SHP77 treated with DMSO at 0.1 percent for 48 hours (cell line): ENCODE data around the gene PRR20G.
"Not testable (repeated sequence)": the region's sequence is repeated elsewhere in the genome, so short reads cannot be mapped to it uniquely, and the experiment has no call there.

Source experiments
- DNase-seq: peaks from one replicate; lab custom pipeline; 2025; lab: John Stamatoyannopoulos, UW

The PRR20G gene

DNA sequence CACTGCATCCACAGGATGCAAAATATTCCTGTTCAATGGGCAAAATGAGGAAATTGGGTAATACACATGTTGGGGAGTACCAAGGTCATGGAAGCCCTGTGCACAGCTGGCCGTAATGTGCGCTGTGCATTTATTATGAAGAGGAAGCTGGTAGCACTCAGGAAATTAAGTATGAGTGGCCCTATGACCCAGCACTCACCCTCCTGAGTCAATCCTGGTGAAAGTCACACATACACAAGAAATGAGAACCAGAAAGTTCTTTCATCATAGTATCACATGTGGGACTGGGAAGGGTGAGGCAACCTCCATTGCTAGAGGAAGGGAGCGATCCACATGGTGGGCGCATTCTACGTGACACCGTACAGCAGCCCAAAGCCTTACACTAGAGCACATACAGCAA, 11.4 kb upstream of the PRR20G start:
- no peak for DNase-seq

DNA sequence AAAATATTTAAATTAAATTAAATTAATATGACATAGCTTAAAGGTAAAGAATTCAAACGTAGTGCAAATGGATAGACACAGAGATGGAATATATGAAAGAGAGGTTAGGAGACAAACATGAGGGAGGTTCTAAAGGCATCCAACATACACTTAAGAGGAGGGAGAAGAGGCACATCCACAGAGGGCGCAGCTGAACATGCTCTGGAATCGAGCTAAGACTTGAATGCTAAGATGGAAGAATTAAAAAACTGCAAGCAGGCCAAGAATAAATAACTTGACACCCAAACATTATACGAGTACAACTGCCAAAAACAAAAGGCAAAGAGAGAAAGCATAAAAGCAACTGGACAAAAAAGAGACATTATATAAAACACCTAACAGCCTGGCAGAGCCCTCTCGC, 9.1 kb upstream of the PRR20G start:
- no peak for DNase-seq

DNA sequence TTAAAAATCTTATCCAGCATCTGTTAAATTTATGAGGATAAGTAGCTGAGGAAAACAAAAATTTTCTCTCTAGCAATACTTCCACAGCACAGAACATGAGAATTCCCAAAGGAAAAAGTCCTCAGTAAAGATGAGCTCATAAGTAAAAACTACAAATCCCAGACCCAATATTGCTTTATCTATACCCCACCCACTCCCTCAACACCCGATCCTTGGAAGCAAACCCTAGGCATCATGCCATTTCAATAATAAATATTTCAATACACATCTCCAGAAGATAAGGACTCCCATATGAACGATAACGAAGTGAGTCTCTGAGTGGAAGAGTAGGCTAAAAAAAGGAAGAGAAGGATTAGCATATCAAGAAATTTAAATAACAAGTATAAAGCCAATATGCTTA, 8.3 kb upstream of the PRR20G start:
- DNase-seq = no peak

DNA sequence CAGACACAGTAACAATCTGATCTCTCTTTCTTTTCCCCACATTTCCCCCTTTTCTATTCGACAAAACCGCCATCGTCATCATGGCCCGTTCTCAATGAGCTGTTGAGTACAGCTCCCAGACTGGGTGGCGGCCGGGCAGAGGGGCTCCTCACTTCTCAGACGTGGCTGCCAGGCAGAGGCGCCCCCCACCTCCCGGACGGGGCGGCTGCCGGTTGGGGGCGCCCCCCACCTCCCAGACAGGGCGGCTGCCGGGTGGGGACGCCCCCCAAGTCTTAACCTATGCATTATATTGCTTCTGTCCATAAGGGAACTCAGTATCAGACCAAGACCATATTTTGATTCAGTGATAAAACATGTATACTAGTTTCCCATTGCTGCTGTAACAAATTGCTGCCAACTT, 5.8 kb upstream of the PRR20G start:
- not testable (repeated sequence) for DNase-seq

DNA sequence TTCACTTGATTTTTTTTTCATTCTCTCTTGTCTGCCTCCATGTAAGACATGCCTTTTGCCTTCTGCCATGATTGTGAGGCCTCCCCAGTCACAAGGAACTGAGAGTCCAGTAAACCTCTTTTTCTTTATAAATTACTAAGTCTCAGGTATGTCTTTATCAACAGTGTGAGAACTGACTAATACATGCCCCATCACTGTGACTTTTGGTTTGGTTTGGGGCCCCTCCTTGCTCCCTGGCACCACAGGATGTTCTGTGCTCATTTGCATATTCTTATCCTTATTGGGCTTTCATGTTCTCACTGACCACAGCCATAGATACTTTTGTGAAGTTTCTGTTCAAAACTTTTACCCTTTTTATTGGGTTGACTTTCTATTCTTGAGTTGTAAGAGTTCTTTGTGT, 3.8 kb upstream of the PRR20G start:
- no peak for DNase-seq

DNA sequence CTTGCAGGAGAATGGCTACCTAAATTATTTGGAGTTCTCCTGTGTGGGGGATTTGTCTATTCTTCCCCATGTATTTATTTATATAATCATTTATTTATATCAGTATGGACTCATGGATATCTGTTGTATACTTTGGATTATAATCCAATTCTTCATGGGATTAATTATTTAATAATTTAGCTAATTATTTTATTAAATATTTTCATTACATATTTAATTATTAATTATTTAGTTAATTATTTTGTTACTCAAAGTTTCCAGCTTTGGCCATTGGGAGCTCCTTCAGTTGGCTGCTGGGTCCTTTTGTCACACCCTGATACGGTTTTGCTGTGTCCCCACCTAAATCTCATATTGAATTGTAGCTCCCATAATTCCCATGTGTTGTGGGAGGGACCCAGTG, 3.3 kb upstream of the PRR20G start:
- no peak for DNase-seq

DNA sequence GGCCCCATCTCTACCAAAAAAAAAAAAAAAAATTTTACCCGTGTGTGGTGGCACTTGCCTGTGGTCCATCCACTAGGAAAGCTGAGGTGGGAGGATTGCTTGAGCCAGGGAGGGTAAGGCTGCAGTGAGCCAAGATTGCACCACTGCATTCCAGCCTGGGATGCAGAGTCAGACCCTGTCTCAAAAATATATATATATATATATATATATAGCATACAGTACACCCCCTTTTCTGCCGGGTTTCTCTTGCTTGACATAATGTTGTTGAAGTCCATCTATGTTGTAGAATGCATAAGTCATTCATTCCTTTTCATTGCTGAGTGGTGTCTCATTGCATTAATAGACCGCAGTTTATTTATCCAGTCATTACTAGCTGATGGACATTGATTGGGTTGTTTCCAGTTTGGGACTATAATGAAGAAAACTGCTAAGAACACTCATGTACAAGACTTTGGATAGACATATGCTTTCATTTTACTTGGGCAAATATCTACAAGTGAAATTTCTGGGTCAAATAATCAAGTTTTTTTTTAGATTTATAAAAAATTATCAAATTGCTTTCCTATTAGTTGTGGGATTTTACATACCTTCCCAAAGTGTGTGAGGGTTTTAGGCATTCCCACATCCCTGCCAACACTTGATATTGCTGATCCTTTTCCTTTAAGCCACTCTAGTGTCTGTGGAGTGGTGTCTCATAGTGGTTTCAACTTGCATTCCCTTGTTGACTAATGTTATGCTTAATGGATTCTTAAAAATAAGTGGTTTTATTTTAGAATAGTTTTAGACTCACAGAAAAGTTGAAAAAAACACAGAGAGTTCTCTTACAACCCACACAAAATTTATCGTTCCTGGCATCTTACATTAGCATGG, 2.1 kb upstream of the PRR20G start:
- DNase-seq = no peak

DNA sequence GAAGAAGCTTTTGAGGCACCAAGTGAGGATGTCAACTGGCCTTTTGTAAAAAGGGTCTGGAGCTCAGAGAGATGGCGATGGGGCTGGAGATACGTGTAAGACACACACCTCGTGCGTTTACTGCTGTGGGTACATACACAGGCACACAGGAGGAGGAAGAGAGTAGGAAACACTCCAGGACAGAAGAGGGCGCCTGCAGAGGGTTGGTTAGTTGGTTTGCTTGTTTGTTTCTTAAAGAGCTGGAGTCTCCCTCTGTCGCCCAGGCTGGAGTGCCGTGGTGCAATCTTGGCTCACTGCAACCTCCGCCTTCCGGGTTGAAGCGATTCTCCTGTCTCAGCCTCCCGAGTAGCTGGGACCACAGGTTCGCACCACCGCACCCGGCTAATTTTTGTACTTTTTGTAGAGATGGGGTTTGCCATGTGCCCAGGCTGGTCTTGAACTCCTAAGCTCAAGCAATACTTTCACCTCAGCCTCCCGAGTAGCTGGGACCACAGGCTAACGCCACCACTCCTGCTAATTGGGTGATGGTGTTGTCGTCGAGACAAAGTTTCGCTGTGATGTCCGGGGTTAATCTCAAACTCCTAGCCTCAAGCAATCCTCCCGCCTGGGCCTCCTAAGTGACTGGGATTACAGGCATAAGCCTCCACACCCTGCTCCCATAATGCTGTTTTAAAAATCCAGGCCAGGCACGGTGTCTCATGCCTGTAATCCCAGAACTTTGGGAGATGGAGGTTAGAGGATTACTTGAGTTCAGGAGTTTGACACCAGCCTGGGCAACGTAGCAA, 1.3 kb upstream of the PRR20G start:
- DNase-seq = no peak

DNA sequence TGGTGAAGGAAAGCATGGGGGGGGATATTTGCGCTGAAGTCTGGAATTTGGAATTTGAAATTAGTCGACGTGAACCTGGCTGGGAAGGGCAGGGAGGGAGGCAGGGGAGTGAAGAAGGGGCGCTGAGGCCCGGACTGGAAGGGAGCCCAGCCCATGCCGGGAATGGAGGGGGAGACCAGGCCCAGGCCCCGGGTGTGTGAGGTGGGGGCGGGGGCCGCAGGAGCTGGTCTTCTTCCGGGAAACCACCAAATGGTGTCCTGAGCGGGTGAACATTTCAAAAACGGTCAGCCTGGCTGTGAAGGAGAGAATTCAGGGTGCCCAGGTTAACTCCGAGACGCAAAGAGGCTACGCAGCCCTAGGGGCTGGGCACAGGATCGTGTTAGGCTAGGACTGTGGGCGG, 497 bp upstream of the PRR20G start:
- DNase-seq = no peak

DNA sequence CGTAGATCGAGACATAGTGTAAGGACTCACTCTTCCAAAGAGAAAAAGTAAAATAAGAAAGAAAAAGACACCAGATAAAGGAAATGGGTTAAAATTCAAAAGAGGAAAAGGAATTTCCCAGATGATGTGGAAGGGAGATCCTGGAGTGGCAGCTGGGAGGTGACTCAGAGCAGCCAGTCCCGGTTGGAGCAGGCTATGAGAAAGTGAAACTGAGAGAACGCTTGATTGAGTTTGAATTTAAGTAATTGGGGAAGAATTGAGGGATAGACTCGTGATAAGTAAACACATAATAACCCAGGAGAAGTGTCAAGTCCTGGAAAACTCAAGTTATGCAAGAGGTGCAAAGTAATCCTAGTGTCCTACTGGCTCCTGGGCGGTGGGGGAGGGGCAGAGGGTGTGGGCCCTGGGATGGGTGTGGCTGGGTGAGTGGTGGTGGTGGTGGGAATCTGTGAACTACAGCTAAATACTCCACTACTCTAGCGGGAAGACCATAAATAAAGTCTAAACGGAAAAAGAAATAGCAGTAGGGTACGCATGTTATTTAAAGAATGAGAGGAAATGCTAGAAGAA, 1.2 kb downstream of the PRR20G start:
- DNase-seq = no peak

DNA sequence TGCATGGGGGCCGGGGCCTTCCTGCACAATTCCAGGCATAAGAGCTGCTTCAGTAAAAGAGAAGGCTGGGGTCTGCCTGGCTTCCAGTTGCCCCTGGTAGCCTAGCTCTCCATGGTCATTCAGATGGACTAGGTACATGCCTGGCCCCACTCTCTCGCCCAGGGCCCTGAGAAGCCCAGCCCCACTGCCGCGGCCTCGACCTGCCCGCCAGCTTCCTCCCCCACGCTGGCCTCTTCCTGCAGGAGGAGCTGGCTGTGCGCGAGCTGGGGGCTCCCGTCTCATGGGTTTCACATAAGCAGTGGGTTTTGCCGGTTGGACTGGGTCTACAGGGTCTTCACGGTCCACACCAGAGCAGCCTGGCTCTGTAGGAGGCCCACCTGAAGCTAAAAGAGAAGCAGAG, 3.6 kb downstream of the PRR20G start:
- no peak for DNase-seq

DNA sequence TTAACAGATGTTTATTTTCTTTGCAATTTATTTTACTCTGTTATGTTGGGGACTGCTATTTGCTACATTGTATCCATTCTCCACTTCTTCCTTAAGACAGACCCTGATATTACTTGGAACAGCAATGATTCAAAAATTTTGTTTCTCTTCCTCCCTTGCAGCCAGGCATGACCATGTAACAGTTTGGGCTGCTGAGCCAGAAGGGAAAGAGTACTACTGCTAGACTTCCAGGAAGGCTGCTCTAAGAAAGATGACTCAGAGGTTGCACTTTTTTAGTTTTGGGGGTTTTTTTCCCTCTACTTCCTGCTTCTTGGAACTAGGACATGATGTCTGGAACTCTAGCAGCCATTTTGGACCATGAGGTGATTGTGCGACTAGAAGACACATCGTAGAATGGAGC, 10.3 kb downstream of the PRR20G start:
- DNase-seq = no peak

DNA sequence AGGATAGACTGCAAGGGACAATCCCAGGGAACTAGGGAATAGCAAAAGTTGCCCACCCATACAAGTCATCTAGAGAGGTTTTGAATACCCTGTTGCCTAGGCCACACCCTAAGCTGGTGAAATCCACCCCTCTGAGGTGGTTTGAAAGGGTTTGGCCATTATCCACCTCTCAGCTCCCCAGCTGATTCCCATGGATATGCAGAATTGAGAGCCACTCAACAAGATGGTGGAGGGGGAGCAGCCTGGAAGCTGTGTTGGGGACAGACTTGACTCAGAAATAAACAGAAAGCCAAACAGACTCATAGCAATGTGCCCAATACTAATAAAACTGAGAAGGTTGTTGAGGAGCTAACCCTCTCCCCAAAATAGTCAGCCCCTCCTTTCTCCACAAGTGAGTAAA, 10.9 kb downstream of the PRR20G start:
- DNase-seq = no peak

DNA sequence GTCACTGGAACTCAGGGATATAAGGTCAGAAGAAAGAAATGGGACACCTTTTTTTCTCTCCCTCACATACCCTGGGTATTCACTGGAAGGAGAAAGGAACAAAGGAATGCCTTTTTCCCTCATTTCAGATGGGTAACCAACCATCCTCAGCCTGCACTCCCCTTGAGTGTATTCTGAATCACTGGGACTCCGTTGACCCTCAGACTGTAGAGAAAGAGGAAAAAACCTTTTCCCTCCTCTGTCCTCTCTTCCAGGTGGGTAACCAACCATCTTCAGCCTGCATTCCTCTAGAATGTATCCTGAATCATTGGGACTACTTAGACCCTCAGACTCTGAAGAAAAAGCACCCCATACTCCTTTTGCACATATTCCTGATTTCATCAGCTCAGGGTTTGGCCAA, 11.4 kb downstream of the PRR20G start:
- DNase-seq = no peak

DNA sequence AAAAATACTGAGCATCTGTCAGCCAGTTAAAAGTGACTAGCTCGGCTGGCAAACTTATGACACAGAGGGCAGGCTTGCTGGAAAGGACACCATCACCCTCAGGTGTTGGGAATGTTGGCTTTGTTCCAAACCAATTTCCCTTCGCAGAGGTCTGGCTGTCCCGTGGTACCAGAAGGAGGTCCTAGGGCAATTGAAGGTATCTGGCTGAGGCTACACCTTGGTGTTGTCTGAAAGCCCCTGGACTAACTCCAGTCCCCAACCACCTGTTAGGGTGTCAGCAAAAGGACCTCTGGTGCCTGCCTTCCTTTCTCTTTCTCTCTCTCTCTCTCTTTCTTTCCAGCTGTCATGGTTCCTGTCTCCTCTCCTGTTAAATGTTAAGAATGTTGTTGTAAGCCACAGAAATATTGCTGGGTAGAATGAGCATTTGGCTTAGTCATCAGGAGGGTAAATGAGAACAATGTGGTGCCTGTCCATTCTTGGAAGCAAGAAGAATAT, 12.5 kb downstream of the PRR20G start:
- no peak for DNase-seq

DNA sequence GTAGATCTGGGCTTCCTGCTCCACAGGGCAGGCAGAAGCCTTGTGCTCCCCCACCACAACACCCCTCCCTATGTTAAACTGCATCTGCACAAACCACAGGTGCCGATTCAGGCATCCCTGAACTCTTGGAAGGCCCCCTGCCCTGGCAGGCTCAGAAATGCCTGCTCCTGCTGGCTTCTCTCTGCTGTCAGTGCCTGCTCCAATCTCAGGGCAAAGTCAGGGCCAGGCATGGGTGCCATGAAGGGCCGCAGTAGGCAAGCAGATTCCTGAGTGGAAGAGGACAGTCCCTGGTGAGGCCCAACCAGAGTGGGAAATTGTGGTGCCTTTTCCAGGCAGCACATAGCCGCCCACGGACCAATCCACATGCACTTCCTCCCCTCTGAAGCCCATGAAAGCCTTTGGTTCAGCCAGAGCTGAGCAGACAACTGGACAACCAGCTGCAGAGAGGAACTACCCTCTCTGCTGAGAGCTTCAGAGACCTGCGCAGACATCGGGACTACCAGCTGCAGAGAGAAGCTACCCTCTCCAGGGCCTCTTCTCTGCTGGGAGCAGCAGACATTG, 13.6 kb downstream of the PRR20G start:
- DNase-seq = no peak

DNA sequence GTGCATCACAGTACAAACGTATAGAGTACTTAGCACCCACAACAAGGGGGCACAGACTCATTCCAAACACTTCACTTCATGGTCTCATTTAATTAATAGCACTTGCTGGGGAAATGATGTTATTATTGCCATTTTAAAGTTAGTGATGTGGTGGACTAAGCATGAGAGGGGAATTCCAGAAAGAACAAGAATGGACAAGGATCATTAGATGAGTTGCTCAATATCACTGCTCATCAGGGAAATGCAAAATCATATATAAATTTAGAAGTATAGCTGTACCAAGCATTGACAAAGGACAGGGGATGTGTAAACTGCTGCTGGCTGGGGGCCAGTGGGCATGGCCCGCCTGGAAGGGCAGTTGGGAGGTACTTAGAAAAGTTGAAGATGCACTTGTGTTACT, 14.6 kb downstream of the PRR20G start:
- DNase-seq = no peak

DNA sequence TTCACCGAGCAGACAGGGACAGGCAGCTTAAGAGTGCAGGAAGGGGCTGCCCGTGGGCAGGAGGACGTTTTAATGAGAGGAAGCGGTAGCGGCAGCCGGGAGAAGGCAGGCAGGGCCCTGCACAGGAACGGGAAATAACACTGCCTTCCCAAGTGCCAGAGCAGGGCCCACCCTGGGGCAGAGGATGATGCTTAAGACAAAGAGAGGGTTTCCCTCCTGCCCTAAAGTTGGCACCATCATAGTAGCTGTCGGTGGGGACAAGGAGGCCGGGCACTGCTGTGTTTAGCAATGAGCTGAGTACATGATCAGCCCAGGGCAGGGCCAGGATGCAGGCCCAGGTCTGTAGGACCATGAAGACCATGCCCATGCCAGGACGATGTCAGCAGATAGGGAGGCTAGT, 21.7 kb downstream of the PRR20G start:
- DNase-seq = no peak

DNA sequence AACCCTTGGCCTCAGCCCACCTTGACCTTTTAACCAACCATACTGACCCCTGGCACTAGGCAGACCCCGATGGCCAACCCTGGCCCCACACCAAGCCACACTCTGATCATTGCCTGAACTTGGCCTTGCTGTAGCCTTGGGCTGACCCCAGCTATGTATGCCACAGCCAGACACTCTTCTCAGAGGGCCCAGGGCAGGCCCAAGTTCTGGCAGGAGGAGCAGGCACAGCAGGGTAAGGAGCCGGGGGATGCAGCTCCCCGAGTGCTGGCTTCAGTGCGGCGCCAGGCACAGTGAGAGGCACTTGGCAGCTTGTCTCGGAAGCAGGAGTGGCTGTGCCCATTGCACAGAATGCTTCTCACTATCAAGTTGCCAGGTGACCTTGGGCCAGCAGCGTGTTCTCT, 22.3 kb downstream of the PRR20G start:
- no peak for DNase-seq

DNA sequence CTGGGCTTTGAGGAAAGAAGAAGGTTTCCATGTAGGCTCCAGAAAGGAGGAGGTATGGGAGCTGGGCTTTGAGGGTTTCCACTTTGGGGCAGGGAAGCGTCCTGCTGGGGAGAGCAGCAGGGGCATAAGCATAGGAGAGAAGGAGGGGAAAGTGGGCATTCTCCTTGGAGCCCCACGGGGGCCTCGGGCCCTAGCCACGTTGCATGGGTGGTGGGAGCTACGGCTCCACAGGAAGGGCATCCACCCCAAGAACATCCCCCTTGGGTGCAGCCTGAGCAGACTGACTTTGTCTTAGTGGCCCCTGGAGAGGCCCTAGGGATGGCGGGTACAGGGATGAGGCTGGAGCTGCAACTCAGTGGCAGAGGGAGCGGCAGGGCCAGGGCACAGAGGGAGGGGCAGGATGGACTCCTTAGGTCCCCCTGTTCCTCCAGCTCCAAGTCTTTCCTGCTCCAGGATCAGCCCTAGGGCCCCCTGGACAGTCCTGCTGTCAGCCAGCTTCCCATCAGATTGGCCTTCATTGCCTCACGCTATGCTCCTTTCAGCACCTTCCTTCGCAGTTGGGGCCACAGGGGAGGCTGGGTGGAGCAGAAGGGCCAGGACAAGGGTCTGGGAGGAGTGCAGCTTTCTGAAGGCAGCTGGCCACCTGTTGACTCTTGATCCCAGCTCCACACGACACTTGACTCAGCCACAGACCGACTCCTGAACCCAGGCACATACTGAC, 22.9 kb downstream of the PRR20G start:
- DNase-seq = no peak

DNA sequence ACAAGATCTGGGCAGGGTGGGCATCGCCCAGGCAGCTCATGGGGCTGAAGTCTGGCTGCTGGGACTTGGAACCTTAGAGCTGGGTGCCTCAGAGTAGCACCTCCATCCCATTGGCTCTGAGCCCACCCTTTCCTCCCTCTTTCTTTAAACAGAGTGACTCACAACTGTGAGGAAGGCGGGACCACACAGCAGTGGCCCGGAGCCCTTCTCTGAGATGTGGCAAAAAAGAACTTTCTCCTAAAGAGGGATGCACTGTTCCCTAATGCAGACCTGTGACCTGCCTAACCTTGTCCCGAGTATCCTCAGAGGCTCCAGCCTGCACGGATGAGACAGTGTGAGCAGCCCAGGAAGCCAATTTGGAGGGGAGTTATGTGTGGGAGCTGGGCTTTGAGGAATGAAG, 23.6 kb downstream of the PRR20G start:
- no peak for DNase-seq
